Neural cell (in vitro differentiated cells): ENCODE measurements around the gene NUDT3. TPM values are rescaled to one million over a fixed set of nuclear protein-coding genes. Genes with fewer than 3 reads are reported as not detected.
"Not testable (repeated sequence)": the region's sequence is repeated elsewhere in the genome, so short reads cannot be mapped to it uniquely, and the experiment has no call there.

Source experiments
- H2AFZ ChIP-seq: fragments of 200-600, 300-800 bp; sonication (generic), shearing (Covaris generic); 2 replicates; pipeline ENCODE4 v1.6.0; 2014; ENCODE audit warnings: low read depth, mild to moderate bottlenecking, antibody characterized with exemption, low read length, moderate library complexity
- H3F3A ChIP-seq: fragments of 200-600 bp; shearing (Covaris generic); 2 replicates; pipeline ENCODE4 v1.6.1; 2016; ENCODE audit warnings: mild to moderate bottlenecking, moderate library complexity, mixed read lengths, antibody characterized with exemption, low read length; ENCODE audit not compliant: insufficient read depth, poor library complexity, severe bottlenecking
- H3K27ac ChIP-seq: fragments of 200-600, 300-800 bp; sonication (generic), shearing (Covaris generic); 2 replicates; pipeline ENCODE4 v1.5.1; 2014; ENCODE audit warnings: mild to moderate bottlenecking, low read length, moderate library complexity
- H3K27me3 ChIP-seq: fragments of 300-800, 200-600 bp; sonication (generic), shearing (Covaris generic); 2 replicates; pipeline ENCODE4 v1.6.0; 2014; ENCODE audit warnings: mild to moderate bottlenecking, low read depth, low read length, moderate library complexity; ENCODE audit not compliant: insufficient read depth
- H3K36me3 ChIP-seq: fragments of 300-800, 200-600 bp; sonication (generic), shearing (Covaris generic); 2 replicates; pipeline ENCODE4 v1.5.1; 2014; ENCODE audit warnings: mild to moderate bottlenecking, antibody characterized with exemption, low read length, moderate library complexity; ENCODE audit not compliant: insufficient read depth
- H3K4me2 ChIP-seq: fragments of 300-800, 200-600 bp; sonication (generic), shearing (Covaris generic); 2 replicates; pipeline ENCODE4 v1.6.0; 2014; ENCODE audit warnings: mild to moderate bottlenecking, low read length
- H3K4me3 ChIP-seq: fragments of 300-800, 200-600 bp; sonication (generic), shearing (Covaris generic); 2 replicates; pipeline ENCODE4 v1.5.1; 2014; ENCODE audit warnings: mild to moderate bottlenecking, low read length, moderate library complexity
- H3K79me2 ChIP-seq: fragments of 200-600 bp; shearing (Covaris generic); replicated peaks from 2 replicates; pipeline ENCODE4 v1.6.0; 2014; ENCODE audit warnings: mild to moderate bottlenecking, low read length, moderate library complexity; ENCODE audit not compliant: insufficient read depth
- H3K9ac ChIP-seq: fragments of 300-800, 200-600 bp; sonication (generic), shearing (Covaris generic); 2 replicates; pipeline ENCODE4 v1.6.1; 2016; ENCODE audit warnings: mild to moderate bottlenecking, low read length, mixed read lengths
- H3K9me2 ChIP-seq: fragments of 200-600 bp; shearing (Covaris generic); 2 replicates; pipeline ENCODE4 v1.6.1; 2016; ENCODE audit warnings: mild to moderate bottlenecking, low read length, mixed read lengths; ENCODE audit not compliant: insufficient read depth
- H3K9me3 ChIP-seq: fragments of 200-600, 300-800 bp; sonication (generic), shearing (Covaris generic); 2 replicates; pipeline ENCODE4 v1.6.1; 2016; ENCODE audit warnings: mild to moderate bottlenecking, mixed run types, low read length, moderate library complexity, mixed read lengths
- H4K20me1 ChIP-seq: fragments of 200-600 bp; shearing (Covaris generic); 2 replicates; pipeline ENCODE4 v1.6.1; 2016; ENCODE audit warnings: mild to moderate bottlenecking, mixed run types; ENCODE audit not compliant: insufficient read depth
- CTCF ChIP-seq: fragments of 450-650 bp; IDR thresholded peaks from 2 replicates; pipeline ENCODE4 v1.5.1; 2014; ENCODE audit warnings: antibody characterized with exemption, mild to moderate bottlenecking, moderate library complexity; ENCODE audit not compliant: poor library complexity, severe bottlenecking
- EP300 ChIP-seq: fragments of 450-650 bp; conservative IDR thresholded peaks from 2 replicates; pipeline ENCODE4 v1.6.1; 2014; ENCODE audit warnings: antibody characterized with exemption, mild to moderate bottlenecking, moderate library complexity; ENCODE audit not compliant: poor library complexity, severe bottlenecking
- EZH2 ChIP-seq: fragments of 200-600, 300-800 bp; shearing (Covaris generic), sonication (generic); IDR thresholded peaks from 2 replicates; pipeline ENCODE4 v1.6.1; 2014; ENCODE audit warnings: antibody characterized with exemption, low read length, borderline replicate concordance, mild to moderate bottlenecking; ENCODE audit not compliant: insufficient read depth, poor library complexity, severe bottlenecking
- MXI1 ChIP-seq: fragments of 450-650 bp; conservative IDR thresholded peaks from 2 replicates; pipeline ENCODE4 v1.6.1; 2014; ENCODE audit warnings: antibody characterized with exemption, mild to moderate bottlenecking; ENCODE audit not compliant: poor library complexity, severe bottlenecking
- POLR2AphosphoS5 ChIP-seq: IDR thresholded peaks from 2 replicates; pipeline ENCODE4 v1.6.1; 2012
- RAD21 ChIP-seq: fragments of 450-650 bp; conservative IDR thresholded peaks from 2 replicates; pipeline ENCODE4 v1.6.1; 2014; ENCODE audit warnings: antibody characterized with exemption, mild to moderate bottlenecking, moderate library complexity
- REST ChIP-seq: IDR thresholded peaks from 2 replicates; pipeline ENCODE4 v1.6.1; 2012; ENCODE audit warnings: borderline replicate concordance
- SMC3 ChIP-seq: fragments of 450-650 bp; conservative IDR thresholded peaks from 2 replicates; pipeline ENCODE4 v1.6.1; 2014; ENCODE audit warnings: antibody characterized with exemption, mild to moderate bottlenecking, moderate library complexity; ENCODE audit not compliant: poor library complexity
- TAF1 ChIP-seq: IDR thresholded peaks from 2 replicates; pipeline ENCODE4 v1.6.1; 2012; ENCODE audit warnings: low read depth
- polyA plus RNA-seq: library from polyadenylated mRNA; depleted of rRNA; stranded (reverse); fragments of >200 nt; gene quantifications from 2 replicates; pipeline ENCODE4 v1.2.3, GENCODE V29; 2014

The NUDT3 gene
- polyA plus RNA-seq, 1 donor from 2014 or later = 80.2 TPM

GRCh38 chr6:34267746-34268145 lies 124.7 kb downstream of the NUDT3 start:
- H4K20me1 ChIP-seq = no peaks in the 10 kb centered on the region
- no peaks in the 10 kb centered on the region for H3K9me3 ChIP-seq
- H3F3A ChIP-seq = no peaks in the 10 kb centered on the region
- no peak overlapping the region for H3K9ac ChIP-seq
- no peaks in the 10 kb centered on the region for H3K36me3 ChIP-seq
- H3K27me3 ChIP-seq = no peaks in the 10 kb centered on the region
- no peak overlapping the region for H2AFZ ChIP-seq
- H3K79me2 ChIP-seq = no peaks in the 10 kb centered on the region
- H3K9me2 ChIP-seq = no peaks in the 10 kb centered on the region
- no peak overlapping the region for H3K4me3 ChIP-seq
- H3K27ac ChIP-seq = no peak overlapping the region
- TF ChIP-seq CTCF = no peak
- no peak for TF ChIP-seq RAD21
- TF ChIP-seq SMC3 = no peak
- no peak for TF ChIP-seq EP300
- TF ChIP-seq REST = no peak
- TF ChIP-seq TAF1 = no peak
- no peak for TF ChIP-seq MXI1
- TF ChIP-seq EZH2 = no peak
- no peak for TF ChIP-seq POLR2AphosphoS5
- H3K4me2 ChIP-seq = no peak overlapping the region

- H3K4me3 ChIP-seq, H3K36me3 ChIP-seq, H3K79me2 ChIP-seq, H3K9me3 ChIP-seq, H3K9me2 ChIP-seq, H3K4me2 ChIP-seq, H3K27me3 ChIP-seq, H3K9ac ChIP-seq, H2AFZ ChIP-seq, H3F3A ChIP-seq, H3K27ac ChIP-seq, H4K20me1 ChIP-seq: not testable (repeated sequence)
Observed at GRCh38 chr6:34263484-34263883, 129.0 kb downstream of the NUDT3 start.

- Histone ChIP-seq H3K4me3 (no peak overlapping the region), H3K79me2 (no peaks in the 10 kb centered on the region), H3K27me3 (no peaks in the 10 kb centered on the region), H2AFZ (no peak overlapping the region), H3K36me3 (no peaks in the 10 kb centered on the region), H3K27ac (no peak overlapping the region), H3K9me2 (no peaks in the 10 kb centered on the region), H4K20me1 (no peaks in the 10 kb centered on the region), H3K4me2 (no peak overlapping the region), H3F3A (no peaks in the 10 kb centered on the region), H3K9me3 (no peaks in the 10 kb centered on the region), H3K9ac (no peak overlapping the region)
- TF ChIP-seq RAD21 (no peak), SMC3 (no peak), MXI1 (no peak), EP300 (no peak), CTCF (no peak), REST (no peak), TAF1 (no peak), POLR2AphosphoS5 (no peak), EZH2 (no peak)
Observed at GRCh38 chr6:34260576-34261267, 131.7 kb downstream of the NUDT3 start.
